Mesenteric fat pad (tissue), 1 donor: ENCODE data around the gene ZBTB4. TPM values are rescaled to one million over a fixed set of nuclear protein-coding genes. Genes with fewer than 3 reads are reported as not detected.

Source experiments
- DNase-seq: peaks from one replicate; pipeline ENCODE4 v3.0.0-alpha.2; 2020; ENCODE audit warnings: low spot score
- total RNA-seq: library from RNA; stranded (reverse); fragmentation: NEBNext Ultra II Directional; extraction: Animal tissue kit (Norgen Biotek cat#: 25700); gene quantifications from one replicate; pipeline ENCODE4 v1.2.1, GENCODE V29; 2021
- donor health status: DM: yes; HTN: yes; CAD: no.

Gene ZBTB4
- total RNA-seq, 1 donor from 2014 or later = 72.5 TPM

GRCh38 chr17:7443499-7444485 is 35.6 kb downstream of the ZBTB4 start:
- DNase-seq = no peak

DNA sequence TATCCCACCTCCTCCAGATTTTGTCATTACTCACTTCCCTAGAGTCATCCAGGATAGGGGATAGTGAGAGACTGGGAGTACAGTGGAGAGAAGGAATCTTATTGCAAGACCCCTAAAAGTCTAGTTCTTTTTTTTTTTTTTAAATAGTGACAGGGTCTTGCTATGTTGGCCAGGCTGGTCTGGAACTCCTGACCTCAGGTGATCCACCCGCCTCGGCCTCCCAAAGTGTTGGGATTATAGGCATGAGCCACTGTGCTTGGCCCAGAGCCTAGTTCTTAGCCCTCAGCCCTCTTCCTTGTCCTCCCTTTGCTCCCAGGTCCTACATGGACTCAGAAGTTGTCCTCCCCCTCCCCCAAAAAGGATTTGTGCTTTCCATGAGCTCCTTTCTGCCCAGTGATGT is 37.3 kb downstream of the ZBTB4 start:
- DNase-seq = no peak

DNA sequence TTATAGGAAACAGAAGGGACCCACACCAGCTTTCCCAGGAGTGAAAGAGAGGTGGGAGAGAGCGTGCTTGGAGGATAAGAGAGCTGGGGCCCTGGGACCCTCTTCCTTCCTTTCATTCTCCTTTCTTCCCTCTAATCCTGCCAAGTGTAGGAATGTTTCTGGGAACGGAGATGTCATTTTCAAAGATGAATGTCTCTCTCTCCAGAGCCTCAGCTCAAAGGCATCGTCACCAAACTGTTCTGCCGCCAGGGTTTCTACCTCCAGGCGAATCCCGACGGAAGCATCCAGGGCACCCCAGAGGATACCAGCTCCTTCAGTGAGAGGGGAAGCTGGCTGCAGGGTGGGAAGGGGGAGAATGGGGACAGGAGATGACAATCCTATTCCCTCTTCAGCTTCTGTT is 38.2 kb downstream of the ZBTB4 start:
- no peak for DNase-seq

GRCh38 chr17:7440834-7441195 is 38.6 kb downstream of the ZBTB4 start:
- DNase-seq = no peak

GRCh38 chr17:7440113-7440833 is 39.2 kb downstream of the ZBTB4 start:
- no peak for DNase-seq

GRCh38 chr17:7439462-7440112 is 39.8 kb downstream of the ZBTB4 start, which contains the start of gene FGF11:
Gene FGF11, plus strand, starts transcription at chr17:7439512. Its CDS starts 109 bp downstream, at chr17:7439621.
- no peak for DNase-seq

DNA sequence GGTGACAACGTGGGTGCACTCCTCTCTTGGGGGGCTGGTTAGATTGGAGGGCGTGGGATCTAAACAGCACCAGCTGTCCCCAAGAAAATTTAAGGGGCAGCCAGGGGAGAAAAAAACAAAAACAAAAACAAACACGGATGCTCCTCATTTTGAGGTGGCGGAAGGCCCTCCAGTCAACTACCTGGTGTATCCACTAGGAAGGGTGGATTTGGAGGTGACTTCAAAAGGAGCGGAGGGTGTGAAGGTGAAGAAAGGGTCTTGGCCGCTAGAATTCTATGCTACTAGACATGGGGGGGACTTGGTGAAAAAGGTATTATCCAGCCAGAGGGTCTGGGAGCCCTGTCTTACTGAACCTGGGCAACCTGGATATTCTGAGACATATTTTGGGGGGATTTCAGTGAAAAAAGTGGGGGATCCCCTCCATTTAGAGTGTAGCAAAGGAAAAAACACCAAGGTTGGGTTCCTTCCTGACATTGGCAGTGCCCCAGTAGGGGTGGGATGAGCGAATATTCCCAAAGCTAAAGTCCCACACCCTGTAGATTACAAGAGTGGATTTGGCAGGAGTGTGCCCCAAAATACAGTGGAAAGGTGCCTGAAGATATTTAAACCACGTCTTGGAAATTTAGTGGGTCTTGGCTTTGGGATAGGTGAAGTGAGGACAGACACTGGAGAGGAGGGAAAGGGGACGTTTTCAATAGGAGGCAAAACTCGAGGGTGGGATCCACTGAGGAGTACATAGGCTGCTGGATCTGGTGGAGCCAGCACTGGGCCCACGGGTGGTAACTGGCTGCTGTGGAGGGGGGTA is 40.6 kb downstream of the ZBTB4 start:
- DNase-seq = no peak

DNA sequence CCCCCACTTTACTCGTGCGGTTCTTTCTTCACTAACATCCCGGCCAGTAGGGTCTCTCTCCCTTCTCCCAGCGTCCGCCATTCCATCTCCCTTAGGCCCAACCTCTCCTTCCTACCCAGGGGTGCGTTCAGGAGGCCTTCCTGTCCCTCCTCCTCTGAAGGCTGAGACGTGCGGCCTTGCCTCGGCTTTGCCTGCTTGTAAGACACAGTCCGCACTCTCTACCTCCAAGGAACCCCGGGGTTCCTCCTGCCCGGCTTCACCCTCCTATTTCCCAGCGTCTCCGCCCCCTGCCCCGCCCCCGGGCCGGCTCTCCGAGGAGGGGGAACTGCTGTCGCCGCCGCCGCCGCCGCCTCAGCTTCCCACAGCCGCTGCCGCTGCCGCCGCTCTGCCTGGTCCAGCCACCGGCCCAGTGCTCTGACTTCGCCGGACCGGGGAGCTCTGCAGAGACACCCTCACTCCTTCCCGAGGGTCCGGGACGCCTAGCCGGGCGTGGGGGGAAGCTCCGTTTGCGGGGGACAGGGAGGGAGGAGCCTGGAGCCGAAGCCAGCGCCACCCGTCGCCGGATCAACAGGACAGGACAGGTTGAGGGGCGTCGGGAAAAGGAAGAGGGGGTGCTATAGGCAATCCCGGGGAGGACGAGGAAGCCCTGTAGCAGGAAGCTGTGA is 41.3 kb downstream of the ZBTB4 start:
- peak; percentile 94 for DNase-seq

GRCh38 chr17:7437369-7437863 is 42.0 kb downstream of the ZBTB4 start:
- no peak for DNase-seq

- DNase-seq = peak; percentile 95
Measured at GRCh38 chr17:7436556-7437368, 42.7 kb downstream of the ZBTB4 start.

- no peak for DNase-seq
Measured at GRCh38 chr17:7435676-7436555, 43.5 kb downstream of the ZBTB4 start.

DNA sequence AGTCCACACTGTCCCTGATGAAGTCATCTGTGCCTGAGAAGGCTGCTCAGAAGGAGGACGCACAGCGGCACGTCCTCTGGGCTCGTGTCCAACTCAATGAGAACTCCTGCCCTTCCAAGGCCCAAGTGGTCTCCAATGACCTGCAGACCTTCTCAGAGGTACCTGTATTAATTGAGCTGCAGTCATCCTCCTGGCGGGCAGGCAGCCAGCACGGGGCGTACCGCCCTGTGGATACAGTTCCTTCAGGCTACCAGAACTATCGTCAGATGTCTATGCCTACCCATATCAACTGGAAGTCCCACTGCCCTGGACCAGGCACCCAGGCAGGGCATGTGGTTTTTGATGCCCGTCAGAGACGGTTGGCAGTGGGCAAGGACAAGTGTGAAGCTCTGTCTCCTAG is 47.1 kb downstream of the ZBTB4 start:
- no peak for DNase-seq

GRCh38 chr17:7431231-7431630 is 48.2 kb downstream of the ZBTB4 start:
- no peak for DNase-seq

GRCh38 chr17:7429722-7430121 is 49.7 kb downstream of the ZBTB4 start:
- DNase-seq = no peak

DNA sequence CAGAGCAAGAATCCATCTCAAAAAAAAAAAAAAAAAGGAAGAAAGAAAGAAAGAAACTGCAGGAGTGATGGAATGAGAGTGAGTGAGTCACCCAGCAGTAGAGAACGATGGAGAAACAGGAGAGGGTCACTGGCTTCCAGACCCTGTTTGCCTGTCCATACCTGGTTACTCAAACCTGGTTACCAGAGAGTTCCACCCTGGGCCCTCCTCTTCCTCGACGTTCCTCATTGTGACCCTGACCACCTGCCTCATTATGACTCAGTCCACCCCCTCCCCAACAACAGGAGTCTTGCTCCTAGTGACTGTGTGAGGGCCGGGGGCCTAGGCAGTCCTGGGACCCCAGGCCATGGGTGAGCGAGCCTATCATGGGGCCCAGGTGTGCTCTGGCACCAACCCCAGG is 50.9 kb downstream of the ZBTB4 start, which contains the start of gene SPEM3:
Gene SPEM3 (plus strand): TSS at position 301 of the 400 bp plus-strand sequence. CDS start 46 bp downstream, at position 347.
- DNase-seq = no peak

- no peak for DNase-seq
Measured at GRCh38 chr17:7427549-7427948, 51.9 kb downstream of the ZBTB4 start.

- no peak for DNase-seq
Measured at GRCh38 chr17:7426896-7427489, 52.4 kb downstream of the ZBTB4 start.
